NT2/D1 (cell line): ENCODE results near the gene POTEF.

Source experiments
- YY1 ChIP-seq: IDR thresholded peaks from 2 replicates; pipeline ENCODE4 v1.6.1; 2011; ENCODE audit not compliant: insufficient read length, insufficient read depth
- ZNF274 ChIP-seq: IDR thresholded peaks from 2 replicates; pipeline ENCODE4 v1.6.1; 2011; ENCODE audit warnings: mild to moderate bottlenecking, low read depth, low read length

GRCh38 chr2:130162968-130163367 is 33.9 kb upstream of the POTEF start:
- no peak for TF ChIP-seq YY1
- no peak for TF ChIP-seq ZNF274
